ENCODE measurements around the gene LMBR1.
"Not testable (repeated sequence)": the region's sequence is repeated elsewhere in the genome, so short reads cannot be mapped to it uniquely, and the experiment has no call there.

Gene LMBR1, protein sequence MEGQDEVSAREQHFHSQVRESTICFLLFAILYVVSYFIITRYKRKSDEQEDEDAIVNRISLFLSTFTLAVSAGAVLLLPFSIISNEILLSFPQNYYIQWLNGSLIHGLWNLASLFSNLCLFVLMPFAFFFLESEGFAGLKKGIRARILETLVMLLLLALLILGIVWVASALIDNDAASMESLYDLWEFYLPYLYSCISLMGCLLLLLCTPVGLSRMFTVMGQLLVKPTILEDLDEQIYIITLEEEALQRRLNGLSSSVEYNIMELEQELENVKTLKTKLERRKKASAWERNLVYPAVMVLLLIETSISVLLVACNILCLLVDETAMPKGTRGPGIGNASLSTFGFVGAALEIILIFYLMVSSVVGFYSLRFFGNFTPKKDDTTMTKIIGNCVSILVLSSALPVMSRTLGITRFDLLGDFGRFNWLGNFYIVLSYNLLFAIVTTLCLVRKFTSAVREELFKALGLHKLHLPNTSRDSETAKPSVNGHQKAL

DNA sequence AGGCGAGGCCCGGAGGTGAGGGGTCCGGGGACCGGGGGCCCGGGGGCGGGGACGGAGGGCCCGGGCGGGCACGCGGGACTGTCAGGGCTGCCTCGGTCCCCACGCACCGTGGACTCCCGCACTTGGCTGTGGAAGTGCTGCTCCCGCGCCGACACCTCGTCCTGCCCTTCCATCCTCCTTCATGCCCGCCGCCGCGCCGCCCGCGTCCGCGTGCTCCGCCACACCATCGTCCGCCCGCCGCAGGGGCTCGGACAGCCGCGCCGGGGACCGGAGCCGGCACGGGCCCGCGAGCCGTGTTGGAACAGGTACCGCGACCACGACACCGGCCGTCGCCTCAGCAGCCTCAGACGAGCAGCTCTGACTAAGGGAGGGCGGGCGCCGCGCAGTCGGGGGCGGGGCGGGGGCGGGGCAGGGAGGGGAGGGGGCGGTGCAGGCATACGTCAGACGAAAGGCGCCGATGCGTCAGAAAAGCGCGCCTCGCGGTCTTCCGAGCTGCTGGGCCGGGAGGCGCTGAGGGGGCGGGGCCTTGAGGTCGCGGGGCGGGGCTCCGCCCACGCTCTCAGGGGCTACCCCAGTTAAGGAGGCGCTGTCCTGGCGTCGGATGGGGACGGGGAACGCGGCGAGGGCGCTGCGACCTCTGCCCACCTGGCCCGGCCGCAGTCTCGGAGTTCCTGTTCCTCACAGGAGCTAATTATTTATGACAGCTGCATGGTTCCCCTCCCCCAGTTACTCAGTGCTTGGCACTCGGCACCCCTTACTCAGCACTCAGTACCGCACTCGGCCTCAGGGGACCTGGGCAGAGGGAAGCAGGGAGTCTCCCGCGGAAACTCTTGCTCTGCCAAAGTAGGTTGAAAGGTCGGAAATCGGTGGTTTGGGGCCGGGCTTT lies at the start of gene LMBR1:
Gene LMBR1 (minus strand): TSS at position 363 of the 886 bp plus-strand sequence. CDS start 190 bp downstream, at position 173.
- DNase-seq, result peak; percentile 93

DNA sequence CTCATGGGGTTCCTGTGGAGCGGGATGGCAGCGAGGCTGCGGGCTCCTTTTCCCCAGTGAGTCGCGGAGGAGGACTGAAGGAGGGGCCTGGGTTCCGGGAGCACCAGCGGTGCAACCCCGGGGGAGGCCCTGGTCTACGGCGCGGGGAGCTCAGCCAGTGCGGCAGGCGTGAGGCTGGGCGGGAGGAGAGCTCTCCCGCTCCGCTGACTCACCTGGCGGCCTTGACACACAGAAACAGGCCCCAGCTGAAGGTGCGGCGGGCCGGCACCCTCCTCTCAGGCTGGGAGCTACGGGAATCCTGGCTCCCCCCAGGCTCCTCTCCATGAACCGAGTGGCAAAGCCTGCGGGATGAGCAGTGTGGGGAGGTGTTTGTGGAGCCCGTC lies 49.7 kb upstream of the LMBR1 start:
- no peak for DNase-seq

DNA sequence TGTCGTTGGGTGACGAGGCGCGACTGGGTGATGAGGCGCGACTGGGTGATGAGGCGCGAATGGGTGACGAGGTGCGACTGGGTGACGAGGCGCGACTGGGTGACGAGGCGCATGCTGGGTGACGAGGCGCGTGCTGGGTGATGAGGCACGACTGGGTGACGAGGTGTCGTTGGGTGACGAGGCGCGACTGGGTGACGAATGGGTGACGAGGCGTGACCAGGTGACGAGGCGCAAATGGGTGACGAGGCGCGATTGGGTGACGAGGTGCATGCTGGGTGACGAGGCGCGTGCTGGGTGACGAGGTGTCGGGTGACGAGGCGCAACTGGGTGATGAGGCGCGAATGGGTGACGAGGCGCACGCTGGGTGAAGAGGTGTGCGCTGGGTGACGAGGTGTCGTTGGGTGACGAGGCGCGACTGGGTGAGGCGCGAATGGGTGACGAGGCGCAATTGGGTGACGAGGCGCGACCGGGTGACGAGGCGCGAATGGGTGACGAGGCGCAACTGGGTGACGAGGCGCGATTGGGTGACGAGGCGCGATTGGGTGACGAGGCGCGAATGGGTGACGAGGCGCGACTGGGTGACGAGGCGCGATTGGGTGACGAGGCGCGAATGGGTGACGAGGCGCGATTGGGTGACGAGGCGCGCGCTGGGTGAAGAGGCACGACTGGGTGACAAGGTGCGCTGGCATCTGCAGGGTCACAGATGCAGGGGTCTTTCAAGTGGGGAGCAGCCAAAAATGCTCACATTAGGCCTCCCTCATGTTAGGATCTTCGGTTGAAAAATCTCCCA lies 48.6 kb upstream of the LMBR1 start:
- DNase-seq, result no peak

DNA sequence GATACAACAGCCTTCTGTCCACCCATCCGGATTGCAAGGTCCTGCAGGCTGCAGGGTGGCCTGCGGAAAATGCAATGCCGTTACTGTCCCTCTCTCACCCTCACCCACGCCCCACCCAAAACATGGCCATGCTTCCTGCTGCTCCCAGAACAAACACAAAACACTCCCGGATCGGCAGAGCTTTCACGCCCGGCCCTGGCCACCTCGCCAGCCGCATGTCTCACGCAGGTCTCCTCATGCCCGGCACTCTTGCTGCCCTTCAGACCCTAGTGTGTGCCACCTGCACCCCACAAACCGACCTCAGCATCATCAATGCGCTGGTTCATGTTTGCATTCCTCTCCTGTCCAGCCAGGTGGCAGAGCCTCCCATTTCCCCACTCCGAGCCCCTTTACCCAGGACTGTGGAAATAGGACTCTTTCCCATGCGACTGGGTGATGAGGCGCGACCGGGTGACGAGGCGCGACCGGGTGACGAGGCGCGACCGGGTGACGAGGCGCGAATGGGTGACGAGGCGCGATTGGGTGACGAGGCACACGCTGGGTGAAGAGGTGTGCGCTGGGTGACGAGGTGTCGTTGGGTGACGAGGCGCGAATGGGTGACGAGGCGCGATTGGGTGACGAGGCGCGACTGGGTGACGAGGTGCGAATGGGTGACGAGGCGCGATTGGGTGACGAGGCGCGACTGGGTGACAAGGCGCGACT lies 47.6 kb upstream of the LMBR1 start:
- no peak for DNase-seq

DNA sequence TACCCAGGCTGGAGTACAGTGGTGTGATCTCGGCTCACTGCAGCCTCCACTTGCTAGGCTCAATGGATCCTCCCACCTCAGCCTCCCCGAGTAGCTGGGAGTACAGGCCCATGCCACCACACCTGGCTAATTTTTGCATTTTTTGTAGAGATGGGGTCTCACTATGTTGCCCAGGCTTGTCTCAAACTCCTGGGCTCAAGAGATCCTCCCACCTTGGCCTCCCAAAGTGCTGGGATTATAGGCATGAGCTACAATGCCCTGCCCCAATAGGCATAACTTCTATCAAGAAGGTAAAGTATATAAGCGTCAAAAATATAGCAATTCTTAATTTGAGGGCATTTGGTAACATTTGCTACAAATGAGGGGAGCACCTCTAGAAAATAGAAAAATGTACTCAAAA lies 43.8 kb upstream of the LMBR1 start:
- not testable (repeated sequence) for DNase-seq

DNA sequence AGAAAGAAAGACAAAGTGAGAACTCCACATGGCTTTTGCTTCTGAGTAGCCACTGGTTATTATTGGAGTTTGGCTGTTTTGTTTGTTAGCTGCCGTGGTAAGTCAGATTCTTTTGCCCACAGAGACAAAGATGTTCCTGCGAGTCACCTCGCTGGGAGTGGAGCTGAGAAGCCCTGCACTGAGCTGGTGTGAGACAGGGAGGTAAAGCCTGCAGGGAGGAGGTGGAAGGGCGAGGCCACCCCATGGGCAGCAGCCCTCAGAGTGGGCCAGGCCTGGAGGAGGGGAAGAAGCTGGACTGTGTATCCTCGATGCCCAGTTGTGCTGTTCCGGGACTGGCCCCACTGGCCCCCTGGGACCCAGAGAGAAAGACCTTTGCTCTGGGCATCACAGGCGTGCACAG lies 42.3 kb upstream of the LMBR1 start:
- no peak for DNase-seq

DNA sequence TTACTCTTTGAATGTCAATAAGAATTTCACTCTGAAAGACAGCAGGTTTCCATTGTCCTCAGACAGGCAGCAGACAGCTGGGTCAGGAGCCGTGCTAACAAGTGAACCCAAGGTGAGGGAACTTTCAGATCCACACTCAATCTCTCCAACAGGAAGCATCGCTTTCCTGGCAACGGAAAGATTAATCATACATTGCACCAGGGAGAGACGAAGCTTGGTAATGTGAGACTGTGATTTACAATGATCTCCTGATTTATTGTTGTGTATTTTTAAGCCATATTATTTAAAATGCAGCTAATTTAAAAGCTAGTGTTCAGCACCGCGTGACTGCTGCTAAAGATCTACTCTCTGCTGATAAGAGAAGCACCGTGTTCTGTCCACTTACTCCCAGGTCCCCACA lies 39.0 kb upstream of the LMBR1 start:
- peak; percentile 62 for DNase-seq

DNA sequence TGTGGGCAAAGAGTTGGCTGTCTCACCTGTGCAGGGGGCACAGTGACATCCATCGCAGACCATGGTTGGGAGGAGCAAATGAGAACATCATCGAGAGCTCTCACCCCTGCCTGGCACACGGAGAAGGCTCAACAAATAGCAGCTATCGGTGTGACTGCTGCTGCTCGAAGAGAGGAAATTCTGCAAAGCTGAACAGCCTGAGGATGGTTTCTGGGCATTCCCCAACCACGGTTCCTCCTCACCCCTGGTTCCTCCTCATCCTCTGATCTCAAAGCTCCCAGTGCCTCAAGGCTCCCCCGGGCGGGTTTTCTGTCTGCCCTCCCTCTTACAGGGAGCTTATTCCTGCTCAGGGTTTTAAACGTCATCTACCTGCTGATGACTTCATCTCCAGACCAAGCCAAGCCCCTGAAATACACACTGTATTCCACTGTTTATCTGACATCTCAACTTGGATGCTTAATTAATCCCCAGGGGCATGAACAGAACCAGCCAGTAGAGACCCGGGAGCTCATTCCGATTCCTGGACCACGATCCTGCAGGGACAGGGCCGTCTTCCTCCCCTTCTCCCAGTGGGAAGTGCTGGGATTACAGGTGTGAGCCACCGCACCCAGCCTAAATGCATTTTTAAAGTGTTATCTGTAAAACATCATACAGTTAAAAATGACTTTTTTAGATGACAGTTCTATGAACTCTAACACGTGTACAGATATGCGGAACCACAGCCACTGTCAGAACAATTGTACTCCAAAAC lies 37.0 kb upstream of the LMBR1 start:
- no peak for DNase-seq

DNA sequence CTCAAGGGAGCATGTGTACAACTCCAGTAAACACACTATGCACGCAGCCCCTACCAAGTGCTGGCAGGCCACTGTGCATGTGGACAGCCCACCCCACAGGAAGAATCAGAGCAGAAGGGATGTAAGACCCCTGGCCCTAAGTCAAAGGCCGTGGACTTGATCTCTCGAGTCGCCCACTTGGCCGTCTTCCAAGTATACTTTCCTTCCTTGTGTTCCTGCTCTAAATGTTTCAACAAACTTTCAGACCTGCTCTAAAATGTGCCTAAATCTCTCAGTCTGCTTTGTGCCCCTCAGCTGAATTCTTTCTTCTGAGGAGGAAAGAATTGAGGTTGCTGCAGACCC lies 35.4 kb upstream of the LMBR1 start:
- DNase-seq, result no peak

DNA sequence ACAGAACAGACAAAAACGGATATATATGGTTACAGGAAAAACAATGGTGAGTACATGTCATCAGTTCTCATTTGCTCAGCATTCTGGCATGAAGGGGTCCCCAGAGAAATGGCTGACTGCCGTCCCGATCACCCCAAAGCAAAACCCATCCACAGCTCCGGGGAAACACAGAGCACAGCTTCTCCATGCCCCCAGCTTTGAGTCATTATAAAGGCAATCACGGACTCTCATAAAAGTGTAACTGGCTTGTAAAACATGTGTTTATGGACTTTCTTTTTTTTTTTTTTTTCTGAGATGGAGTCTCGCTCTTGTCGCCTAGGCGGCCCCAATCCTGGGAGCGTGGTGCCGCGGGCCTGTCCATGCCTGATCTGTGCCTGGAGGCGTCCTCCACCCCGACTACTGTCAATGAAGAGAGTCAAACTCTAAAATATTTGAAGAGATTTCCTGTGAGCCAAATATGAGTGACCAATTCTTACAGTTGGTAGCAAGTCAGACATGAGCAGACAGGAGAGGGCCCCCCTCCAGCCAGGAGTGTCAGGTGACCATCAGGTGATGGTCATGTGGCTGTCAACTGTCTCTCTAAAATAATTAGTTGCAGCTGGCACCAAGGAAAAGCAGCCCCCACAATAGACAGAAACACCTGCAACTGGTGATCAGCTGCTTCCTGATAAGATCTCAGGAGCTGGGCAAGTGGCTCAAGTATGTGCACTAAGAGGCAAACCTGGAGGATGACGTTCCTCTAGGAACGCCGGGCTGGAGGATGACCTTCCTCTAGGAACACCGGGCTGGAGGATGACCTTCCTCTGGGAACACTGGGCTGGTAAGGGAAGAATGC lies 34.8 kb upstream of the LMBR1 start:
- DNase-seq, result peak; percentile 68

DNA sequence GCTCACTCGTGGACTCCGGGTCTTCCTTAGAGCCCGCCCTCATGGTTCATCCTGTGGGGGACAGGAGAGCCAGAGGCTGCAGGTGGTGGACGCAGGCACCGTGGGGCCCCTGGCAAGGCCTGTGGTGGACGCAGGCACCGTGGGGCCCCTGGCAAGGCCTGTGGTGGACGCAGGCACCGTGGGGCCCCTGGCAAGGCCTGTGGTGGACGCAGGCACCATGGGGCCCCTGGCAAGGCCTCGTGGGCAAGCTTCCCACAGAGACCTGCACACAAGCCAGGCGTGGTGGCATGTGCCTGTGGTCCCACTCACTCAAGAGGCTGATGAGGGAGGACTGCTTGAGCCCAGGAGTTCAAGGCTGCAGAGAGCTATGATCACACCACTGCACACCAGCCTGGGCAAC lies 32.8 kb upstream of the LMBR1 start:
- DNase-seq, result not testable (repeated sequence)

DNA sequence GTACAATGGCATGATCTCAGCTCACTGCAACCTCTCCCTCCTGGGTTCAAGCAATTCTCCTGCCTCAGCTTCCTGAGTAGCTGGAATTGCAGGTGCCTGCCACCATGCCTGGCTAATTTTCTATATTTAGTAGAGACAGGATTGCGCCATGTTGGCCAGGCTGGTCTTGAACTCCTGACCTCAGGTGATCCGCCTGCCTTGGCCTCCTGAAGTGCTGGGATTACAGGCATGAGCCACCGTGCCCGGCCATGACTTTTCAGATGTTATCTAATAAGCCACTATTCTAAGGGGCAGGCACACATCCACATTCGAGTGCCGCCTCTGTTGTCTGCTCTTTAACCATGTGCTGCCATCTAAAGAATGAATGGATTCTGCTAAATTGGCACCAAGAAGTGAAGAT lies 29.3 kb upstream of the LMBR1 start:
- not testable (repeated sequence) for DNase-seq

DNA sequence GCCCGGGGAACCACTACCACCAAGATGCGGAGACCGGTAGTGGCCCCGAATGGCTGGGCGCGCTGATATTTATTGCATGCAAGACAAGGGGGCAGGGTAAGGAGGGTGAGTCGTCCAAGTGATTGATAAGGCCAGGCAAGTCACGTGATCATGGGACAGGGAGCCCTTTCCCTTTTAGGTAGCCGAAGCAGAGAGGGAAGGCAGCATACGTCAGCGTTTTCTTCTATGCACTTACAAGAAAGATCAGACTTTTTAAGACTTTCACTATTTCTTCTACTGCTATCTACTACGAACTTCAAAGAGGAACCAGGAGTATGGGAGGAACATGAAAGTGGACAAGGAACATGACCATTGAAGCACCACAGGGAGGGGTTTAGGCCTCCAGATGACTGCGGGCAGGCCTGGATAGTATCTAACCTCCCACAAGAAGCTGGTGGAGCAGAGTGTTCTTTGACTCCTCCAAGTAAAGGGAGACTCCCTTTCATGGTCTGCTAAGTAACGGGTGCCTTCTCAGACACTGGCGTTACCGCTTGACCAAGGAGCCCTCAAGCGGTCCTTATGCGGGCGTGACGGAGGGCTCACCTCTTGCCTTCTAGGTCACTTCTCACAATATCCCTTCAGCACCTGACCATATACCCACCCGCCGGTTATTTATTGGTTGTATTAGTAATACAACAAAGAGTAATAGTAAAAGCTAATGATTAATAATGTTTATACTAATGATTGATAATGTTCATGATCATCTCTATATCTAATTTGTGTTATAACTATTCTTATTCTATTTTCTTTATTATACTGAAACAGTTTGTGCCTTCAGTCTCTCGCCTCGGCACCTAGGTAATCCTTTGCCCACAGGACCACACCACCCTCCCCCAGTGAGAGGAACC lies 27.7 kb upstream of the LMBR1 start:
- not testable (repeated sequence) for DNase-seq

DNA sequence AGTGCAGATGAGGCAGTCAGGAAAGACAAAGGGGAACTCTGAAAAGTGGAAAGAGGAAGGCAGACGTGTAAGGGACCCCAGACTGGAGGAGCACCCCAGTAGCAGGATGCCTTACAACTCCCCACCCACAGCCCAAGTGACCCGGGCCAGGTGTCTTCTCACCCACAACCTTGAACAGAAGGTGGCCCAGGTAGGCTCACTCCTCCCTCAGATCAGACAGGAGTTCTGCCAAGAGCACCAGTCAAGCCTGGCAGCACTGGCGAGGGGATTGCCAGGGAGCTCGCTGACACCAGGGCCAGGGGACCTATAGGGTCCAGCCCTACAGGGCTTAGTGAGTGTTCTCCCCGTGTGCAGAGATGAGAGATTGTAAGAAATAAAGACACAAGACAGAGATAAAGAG lies 27.1 kb upstream of the LMBR1 start:
- DNase-seq, result no peak

DNA sequence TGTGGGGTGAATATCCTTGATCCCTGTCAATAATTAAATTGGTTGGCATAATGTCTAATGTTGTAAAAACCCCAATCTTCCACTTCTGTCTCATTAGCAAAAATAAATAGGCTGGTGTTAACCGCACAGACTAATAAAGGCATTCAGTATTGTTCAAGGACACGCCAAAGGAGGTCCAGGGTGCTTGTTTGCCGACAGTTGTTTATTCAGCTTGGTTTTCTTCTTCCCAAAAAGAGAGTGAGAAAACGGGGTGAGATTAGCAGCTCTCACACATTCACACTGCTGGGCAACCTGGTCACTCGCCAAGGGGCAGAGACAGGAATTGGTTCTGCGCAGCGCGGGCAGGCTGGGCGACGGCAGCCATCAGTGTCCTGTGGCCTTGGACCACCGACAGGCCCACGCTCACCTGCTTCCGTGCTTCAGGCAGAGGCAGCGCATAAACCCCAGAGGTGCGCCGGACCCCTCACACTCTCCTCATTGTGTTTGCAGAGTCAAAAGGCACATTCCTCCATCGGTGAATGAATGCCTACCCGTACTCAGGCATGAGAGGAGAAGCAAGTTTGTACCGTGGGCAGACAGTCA lies 26.2 kb upstream of the LMBR1 start:
- DNase-seq, result peak; percentile 12

DNA sequence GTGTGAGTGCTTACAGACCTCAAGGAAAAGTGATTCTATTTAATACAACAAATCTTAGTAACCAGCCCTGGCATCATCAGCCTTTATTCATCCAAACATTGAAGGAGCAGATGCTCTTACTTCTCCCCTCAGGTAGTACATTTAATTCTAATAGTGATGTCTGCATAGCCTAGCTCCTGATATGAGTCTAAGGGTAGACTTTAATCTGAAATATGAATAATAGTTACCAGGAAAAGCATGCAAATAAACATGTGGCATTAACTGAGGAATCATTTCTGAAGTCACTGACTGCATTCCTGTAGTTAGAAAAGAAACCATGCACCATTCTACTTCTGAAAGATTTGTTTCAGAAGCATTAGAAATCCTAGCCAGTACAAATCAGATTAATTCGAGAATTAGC lies 25.7 kb upstream of the LMBR1 start:
- DNase-seq, result no peak

DNA sequence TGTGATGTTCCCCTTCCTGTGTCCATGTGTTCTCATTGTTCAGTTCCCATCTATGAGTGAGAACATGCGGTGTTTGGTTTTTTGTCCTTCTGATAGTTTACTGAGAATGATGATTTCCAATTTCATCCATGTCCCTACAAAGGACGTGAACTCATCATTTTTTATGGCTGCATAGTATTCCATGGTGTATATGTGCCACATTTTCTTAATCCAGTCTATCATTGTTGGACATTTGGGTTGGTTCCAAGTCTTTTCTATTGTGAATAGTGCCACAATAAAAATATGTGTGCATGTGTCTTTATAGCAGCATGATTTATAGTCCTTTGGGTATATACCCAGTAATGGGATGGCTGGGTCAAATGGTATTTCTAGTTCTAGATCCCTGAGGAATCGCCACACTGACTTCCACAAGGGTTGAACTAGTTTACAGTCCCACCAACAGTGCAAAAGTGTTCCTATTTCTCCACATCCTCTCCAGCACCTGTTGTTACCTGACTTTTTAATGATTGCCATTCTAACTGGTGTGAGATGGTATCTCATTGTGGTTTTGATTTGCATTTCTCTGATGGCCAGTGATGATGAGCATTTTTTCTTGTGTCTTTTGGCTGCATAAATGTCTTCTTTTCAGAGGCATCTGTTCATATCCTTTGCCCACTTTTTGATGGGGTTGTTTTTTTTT lies 16.7 kb upstream of the LMBR1 start:
- not testable (repeated sequence) for DNase-seq

DNA sequence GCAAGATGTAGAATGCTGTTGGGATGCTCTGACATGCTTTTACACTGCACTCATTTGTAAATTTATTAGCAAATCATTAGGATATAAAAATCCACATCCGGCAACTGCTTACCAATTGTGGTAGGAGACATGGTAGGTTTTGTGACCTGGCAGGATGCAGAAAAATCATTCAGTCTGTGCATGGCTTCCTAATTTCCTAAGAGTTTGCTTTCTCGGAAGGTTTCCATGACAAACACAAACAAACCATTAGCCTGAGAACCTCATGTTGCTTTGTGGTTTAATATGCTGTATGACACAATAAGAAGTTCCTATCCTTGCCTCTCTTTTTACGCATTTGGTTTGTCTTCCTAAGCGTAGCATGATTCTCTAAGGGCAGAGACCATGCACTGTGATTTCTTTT lies 14.7 kb upstream of the LMBR1 start:
- DNase-seq, result no peak

DNA sequence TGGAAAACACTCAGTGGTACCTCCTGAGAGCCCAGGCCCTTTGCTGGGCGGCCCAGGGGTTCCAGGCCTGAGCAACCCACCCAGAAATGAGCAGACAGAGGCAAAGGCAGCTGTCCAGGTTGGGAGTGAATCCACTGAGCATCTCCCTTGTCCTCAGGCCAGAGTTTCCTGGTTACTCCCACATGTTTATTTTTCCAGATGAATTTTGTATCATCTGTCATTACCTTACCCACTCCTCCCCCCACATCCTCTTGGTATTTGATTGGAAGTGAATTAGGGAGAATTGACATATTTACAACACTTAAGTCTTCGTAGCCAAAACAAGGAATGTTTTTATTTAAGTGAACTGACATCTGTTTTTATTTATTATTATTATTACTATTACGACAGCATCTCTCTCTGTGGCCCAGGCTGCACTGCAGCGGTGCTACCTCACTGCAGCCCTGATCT lies 13.2 kb upstream of the LMBR1 start:
- DNase-seq, result no peak

Measured in NCI-H146 (cell line).